HEK293T (cell line): Measurements from ENCODE around the gene TAAR8.
"Not testable (repeated sequence)": the region's sequence is repeated elsewhere in the genome, so short reads cannot be mapped to it uniquely, and the experiment has no call there.

ENCODE experiments used
- ARNT ChIP-seq: fragments of 450-650 bp; IDR thresholded peaks from 2 replicates; pipeline ENCODE4 v1.6.1; 2017; ENCODE audit warnings: mild to moderate bottlenecking
- BHLHE40 ChIP-seq: fragments of 450-650 bp; IDR thresholded peaks from 2 replicates; pipeline ENCODE4 v1.6.1; 2016; ENCODE audit warnings: mild to moderate bottlenecking, moderate library complexity, borderline replicate concordance
- CTBP1 ChIP-seq: fragments of 450-650 bp; IDR thresholded peaks from 2 replicates; pipeline ENCODE4 v1.6.1; 2016; ENCODE audit warnings: borderline replicate concordance
- ELF4 ChIP-seq: fragments of 450-650 bp; IDR thresholded peaks from 2 replicates; pipeline ENCODE4 v1.6.1; 2017; ENCODE audit warnings: antibody characterized with exemption
- FOXA1 ChIP-seq: fragments of 450-650 bp; IDR thresholded peaks from 2 replicates; pipeline ENCODE4 v1.6.1; 2016; ENCODE audit warnings: mild to moderate bottlenecking
- FOXK2 ChIP-seq: fragments of 450-650 bp; IDR thresholded peaks from 2 replicates; pipeline ENCODE4 v1.6.1; 2016; ENCODE audit warnings: mild to moderate bottlenecking
- FOXM1 ChIP-seq: fragments of 450-650 bp; IDR thresholded peaks from 2 replicates; pipeline ENCODE4 v1.6.1; 2017; ENCODE audit warnings: mild to moderate bottlenecking, borderline replicate concordance
- LEF1 ChIP-seq: fragments of 450-650 bp; IDR thresholded peaks from 2 replicates; pipeline ENCODE4 v1.6.1; 2017; ENCODE audit warnings: mild to moderate bottlenecking, borderline replicate concordance
- NFRKB ChIP-seq: fragments of 450-650 bp; IDR thresholded peaks from 2 replicates; pipeline ENCODE4 v1.6.1; 2016; ENCODE audit warnings: mild to moderate bottlenecking, moderate library complexity
- SP1 ChIP-seq: fragments of 450-650 bp; IDR thresholded peaks from 2 replicates; pipeline ENCODE4 v1.6.1; 2017
- SUZ12 ChIP-seq: fragments of 450-650 bp; IDR thresholded peaks from 2 replicates; pipeline ENCODE4 v1.6.1; 2016; ENCODE audit warnings: mild to moderate bottlenecking
- TARDBP ChIP-seq: fragments of 450-650 bp; IDR thresholded peaks from 2 replicates; pipeline ENCODE4 v1.6.1; 2016
- ZNF384 ChIP-seq: fragments of 450-650 bp; IDR thresholded peaks from 2 replicates; pipeline ENCODE4 v1.6.1; 2016
- TF ChIP-seq, protein P1 (sequence below): fragments of 450-650 bp; IDR thresholded peaks from 2 replicates; pipeline ENCODE4 v1.6.1; 2016

DNA sequence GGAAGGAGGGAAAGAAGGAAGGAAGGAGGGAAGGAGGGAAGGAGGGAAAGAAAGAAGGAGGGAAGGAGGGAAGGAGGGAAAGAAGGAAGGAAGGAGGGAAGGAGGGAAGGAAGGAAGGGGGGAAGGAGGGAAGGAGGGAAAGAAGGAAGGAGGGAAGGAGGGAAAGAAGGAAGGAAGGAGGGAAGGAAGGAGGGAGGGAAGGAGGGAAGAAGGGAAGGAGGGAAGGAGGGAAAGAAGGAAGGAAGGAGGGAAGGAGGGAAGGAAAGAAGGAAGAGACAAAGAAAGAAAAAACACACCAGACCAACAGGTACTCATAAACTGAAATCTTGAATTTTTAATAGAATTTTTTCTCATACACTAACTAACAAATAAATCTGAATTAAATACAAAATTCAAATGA lies 48.4 kb downstream of the TAAR8 start:
- TF ChIP-seq ZNF384, SUZ12, ARNT, CTBP1, FOXM1, SP1, FOXK2, TARDBP, NFRKB, LEF1, BHLHE40, ELF4, FOXA1: not testable (repeated sequence)
- TF ChIP-seq, protein P1, sequence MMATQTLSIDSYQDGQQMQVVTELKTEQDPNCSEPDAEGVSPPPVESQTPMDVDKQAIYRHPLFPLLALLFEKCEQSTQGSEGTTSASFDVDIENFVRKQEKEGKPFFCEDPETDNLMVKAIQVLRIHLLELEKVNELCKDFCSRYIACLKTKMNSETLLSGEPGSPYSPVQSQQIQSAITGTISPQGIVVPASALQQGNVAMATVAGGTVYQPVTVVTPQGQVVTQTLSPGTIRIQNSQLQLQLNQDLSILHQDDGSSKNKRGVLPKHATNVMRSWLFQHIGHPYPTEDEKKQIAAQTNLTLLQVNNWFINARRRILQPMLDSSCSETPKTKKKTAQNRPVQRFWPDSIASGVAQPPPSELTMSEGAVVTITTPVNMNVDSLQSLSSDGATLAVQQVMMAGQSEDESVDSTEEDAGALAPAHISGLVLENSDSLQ: not testable (repeated sequence)
